Tibial nerve (tissue), 4 donors: ENCODE measurements around the gene COL6A5. TPM values are rescaled to one million over a fixed set of nuclear protein-coding genes. Genes with fewer than 3 reads are reported as not detected.

ENCODE experiments used
- DNase-seq, 2 donors: peaks; one replicate each; pipeline ENCODE4 v3.0.0-alpha.2; 2019; ENCODE audit warnings: low spot score in 2 of 2
- H3K27ac ChIP-seq, 4 donors: fragments of 200-600 bp; sonication (generic) in 3 of 4; one replicate each; pipeline ENCODE4 v1.5.1; 2017 to 2019; ENCODE audit warnings: mild to moderate bottlenecking in 1 of 4
- H3K27me3 ChIP-seq, 2 donors: fragments of 200-600 bp; sonication (generic) in 1 of 2; one replicate each; pipeline versions ENCODE4 v1.5.1 to v1.6.0; 2017 to 2019
- H3K36me3 ChIP-seq, 3 donors: fragments of 200-600 bp; sonication (generic); one replicate each; pipeline ENCODE4 v1.5.1; 2018 to 2019
- H3K4me1 ChIP-seq, 4 donors: fragments of 200-600 bp; sonication (generic) in 3 of 4; one replicate each; pipeline ENCODE4 v1.5.1; 2017 to 2019
- H3K4me3 ChIP-seq, 4 donors: fragments of 200-600 bp; sonication (generic) in 3 of 4; one replicate each; pipeline ENCODE4 v1.5.1; 2017 to 2019; ENCODE audit warnings: mild to moderate bottlenecking in 1 of 4, moderate library complexity in 1 of 4
- H3K9me3 ChIP-seq, 4 donors: fragments of 200-600 bp; sonication (generic) in 3 of 4; one replicate each; pipeline ENCODE4 v1.5.1; 2017 to 2019
- EP300 ChIP-seq, 2 donors: sonication (generic); formaldehyde crosslinking; IDR thresholded peaks; one replicate each; pipeline ENCODE4 v1.6.1; 2017; ENCODE audit warnings: antibody characterized with exemption in 2 of 2, mild to moderate bottlenecking in 1 of 2
- POLR2A ChIP-seq, 2 donors: fragments of 450-650 bp; IDR thresholded peaks; one replicate each; pipeline ENCODE4 v1.6.1; 2017; ENCODE audit warnings: antibody characterized with exemption in 2 of 2, mild to moderate bottlenecking in 2 of 2, moderate library complexity in 2 of 2
- WGBS, 2 donors: methylation state at CpG; one replicate each; pipeline ENCODE4 v1.1.5; 2018; 5-methylcytosine and 5-hydroxymethylcytosine counted together
- total RNA-seq, 4 donors: library from RNA; depleted of rRNA; stranded (reverse); fragments of >200 nt; gene quantifications; one replicate each; pipeline ENCODE4 v1.1.0, GENCODE V29; 2016
- TF ChIP-seq, protein P1 (sequence below), 5 experiments: fragments of 200-600 bp in 3 of 5; fragments of 450-650 bp in 2 of 5; sonication (generic) in 3 of 5; IDR thresholded peaks; one replicate each; pipeline ENCODE4 v1.5.1; 2016 to 2019; ENCODE audit warnings: antibody characterized with exemption in 5 of 5, mild to moderate bottlenecking in 3 of 5, moderate library complexity in 2 of 5

Gene COL6A5
- total RNA-seq, 4 donors from 2014 or later, result not detected

DNA sequence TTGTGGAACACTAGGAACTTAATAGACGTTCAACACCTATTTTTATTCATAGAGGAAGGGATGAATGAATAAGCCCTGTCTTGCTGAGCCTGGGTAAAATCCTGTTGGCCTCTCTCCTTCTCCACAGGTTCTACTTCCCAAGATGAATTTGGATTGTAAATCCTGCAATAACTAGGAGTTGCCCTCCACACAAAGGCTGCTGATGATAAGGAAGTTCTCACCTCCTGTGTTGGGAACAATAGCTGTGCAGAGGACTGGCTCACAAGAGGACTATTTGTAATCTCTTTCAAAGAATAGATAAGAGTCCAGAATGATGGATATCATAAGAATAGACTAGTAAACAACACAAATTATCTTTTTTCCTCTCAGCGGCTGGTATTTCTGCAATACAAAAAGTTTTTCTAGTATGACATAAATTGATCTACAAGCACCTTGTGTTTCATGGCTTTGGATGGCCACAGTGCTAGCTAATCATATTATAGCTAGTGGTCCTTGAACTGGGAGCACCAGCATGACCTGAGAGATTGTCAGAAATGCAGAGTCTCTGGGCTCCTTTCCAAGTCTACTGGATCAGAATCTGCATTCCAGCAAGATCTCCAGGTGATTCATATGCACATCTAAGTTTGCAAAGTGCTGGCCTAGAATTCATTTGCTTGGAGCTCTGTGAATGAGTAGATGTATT lies 143.4 kb downstream of the COL6A5 start:
- TF ChIP-seq, protein P1, sequence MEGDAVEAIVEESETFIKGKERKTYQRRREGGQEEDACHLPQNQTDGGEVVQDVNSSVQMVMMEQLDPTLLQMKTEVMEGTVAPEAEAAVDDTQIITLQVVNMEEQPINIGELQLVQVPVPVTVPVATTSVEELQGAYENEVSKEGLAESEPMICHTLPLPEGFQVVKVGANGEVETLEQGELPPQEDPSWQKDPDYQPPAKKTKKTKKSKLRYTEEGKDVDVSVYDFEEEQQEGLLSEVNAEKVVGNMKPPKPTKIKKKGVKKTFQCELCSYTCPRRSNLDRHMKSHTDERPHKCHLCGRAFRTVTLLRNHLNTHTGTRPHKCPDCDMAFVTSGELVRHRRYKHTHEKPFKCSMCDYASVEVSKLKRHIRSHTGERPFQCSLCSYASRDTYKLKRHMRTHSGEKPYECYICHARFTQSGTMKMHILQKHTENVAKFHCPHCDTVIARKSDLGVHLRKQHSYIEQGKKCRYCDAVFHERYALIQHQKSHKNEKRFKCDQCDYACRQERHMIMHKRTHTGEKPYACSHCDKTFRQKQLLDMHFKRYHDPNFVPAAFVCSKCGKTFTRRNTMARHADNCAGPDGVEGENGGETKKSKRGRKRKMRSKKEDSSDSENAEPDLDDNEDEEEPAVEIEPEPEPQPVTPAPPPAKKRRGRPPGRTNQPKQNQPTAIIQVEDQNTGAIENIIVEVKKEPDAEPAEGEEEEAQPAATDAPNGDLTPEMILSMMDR (IDR thresholded peaks at IDR 0.05), result no peak
- TF ChIP-seq POLR2A (IDR thresholded peaks at IDR 0.05) (no peak), EP300 (IDR thresholded peaks at IDR 0.05) (no peak)
- no peak overlapping the region for H3K27ac ChIP-seq
- no peaks in the 10 kb centered on the region for H3K9me3 ChIP-seq
- H3K4me1 ChIP-seq, result no peaks in the 10 kb centered on the region
- 73 to 84% methylated on average over 2 of the region's 2 CpGs for WGBS, 2 donors
- H3K27me3 ChIP-seq, result no peaks in the 10 kb centered on the region
- H3K4me3 ChIP-seq, result no peak overlapping the region
- no peak for DNase-seq
- no peaks in the 10 kb centered on the region for H3K36me3 ChIP-seq

DNA sequence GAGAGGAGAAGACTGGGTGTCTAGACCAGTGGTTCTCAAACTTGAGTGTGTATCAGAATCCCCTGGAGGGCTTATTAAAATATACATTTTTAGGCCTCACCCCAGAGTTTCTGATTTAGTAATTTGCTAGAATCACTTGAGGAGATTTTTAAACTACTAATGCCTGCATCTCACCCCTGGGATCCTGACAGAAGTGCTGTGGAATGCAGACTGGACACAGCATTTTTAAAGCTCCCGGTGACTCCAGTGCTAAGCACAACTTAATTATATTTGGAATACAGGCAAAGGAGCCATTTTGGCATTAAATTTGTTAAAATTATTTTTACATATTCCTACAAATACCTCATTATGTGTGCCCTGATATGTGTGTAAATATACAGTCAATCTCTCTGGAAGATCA lies 144.8 kb downstream of the COL6A5 start:
- no peaks in the 10 kb centered on the region for H3K27me3 ChIP-seq
- no peaks in the 10 kb centered on the region for H3K36me3 ChIP-seq
- H3K27ac ChIP-seq, result no peak overlapping the region
- no peaks in the 10 kb centered on the region for H3K4me1 ChIP-seq
- WGBS, 2 donors, result 34 to 44% methylated on average over 1 of the region's 1 CpG
- TF ChIP-seq POLR2A (IDR thresholded peaks at IDR 0.05), result no peak
- TF ChIP-seq, protein P1 (IDR thresholded peaks at IDR 0.05), result no peak
- TF ChIP-seq EP300 (IDR thresholded peaks at IDR 0.05), result no peak
- DNase-seq, result no peak
- H3K4me3 ChIP-seq, result no peak overlapping the region
- no peaks in the 10 kb centered on the region for H3K9me3 ChIP-seq

GRCh38 chr3:130491431-130491830 lies 146.0 kb downstream of the COL6A5 start:
- no peaks in the 10 kb centered on the region for H3K36me3 ChIP-seq
- H3K4me3 ChIP-seq, result no peak overlapping the region
- no peaks in the 10 kb centered on the region for H3K9me3 ChIP-seq
- H3K4me1 ChIP-seq, result no peaks in the 10 kb centered on the region
- WGBS, 2 donors, result 72 to 79% methylated on average over 6 of the region's 6 CpGs
- no peak for TF ChIP-seq EP300 (IDR thresholded peaks at IDR 0.05)
- TF ChIP-seq POLR2A (IDR thresholded peaks at IDR 0.05), result no peak
- TF ChIP-seq, protein P1 (IDR thresholded peaks at IDR 0.05), result no peak
- no peak for DNase-seq
- no peak overlapping the region for H3K27ac ChIP-seq
- H3K27me3 ChIP-seq, result no peaks in the 10 kb centered on the region

DNA sequence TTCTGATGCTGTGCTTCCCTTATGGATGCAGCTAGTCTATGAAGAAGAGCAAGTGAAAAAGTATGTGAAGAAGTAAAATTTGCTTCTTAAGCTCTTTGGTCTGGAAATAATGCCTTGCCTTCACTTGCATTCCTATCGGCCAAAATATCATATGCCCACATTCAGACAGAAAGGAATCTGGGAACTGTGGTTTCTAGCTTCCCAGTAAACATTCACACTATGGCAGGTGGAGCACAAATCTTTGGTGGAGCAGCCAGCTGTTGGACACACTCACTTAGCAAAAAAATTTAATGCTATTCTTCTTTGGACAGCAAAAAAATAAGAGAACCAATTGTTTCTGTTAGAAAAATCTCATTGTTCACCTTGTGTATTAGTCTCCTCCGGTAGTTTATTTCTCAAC lies 159.2 kb downstream of the COL6A5 start:
- Histone ChIP-seq H3K36me3 (no peaks in the 10 kb centered on the region), H3K4me1 (peaks cover 0 to 5% (median 0%) of the 10 kb centered on the region in 4 donors), H3K9me3 (no peaks in the 10 kb centered on the region), H3K27ac (no peak overlapping the region), H3K27me3 (no peaks in the 10 kb centered on the region), H3K4me3 (no peak overlapping the region)
- TF ChIP-seq, protein P1 (IDR thresholded peaks at IDR 0.05), result no peak
- no peak for TF ChIP-seq EP300 (IDR thresholded peaks at IDR 0.05)
- no peak for TF ChIP-seq POLR2A (IDR thresholded peaks at IDR 0.05)
- no peak for DNase-seq
- WGBS, 2 donors, result 81 to 86% methylated on average over 2 of the region's 2 CpGs

- DNase-seq, result no peak
- no peaks in the 10 kb centered on the region for H3K9me3 ChIP-seq
- 71 to 85% methylated on average over 3 of the region's 3 CpGs for WGBS, 2 donors
- no peaks in the 10 kb centered on the region for H3K27me3 ChIP-seq
- TF ChIP-seq, protein P1 (IDR thresholded peaks at IDR 0.05), result no peak
- TF ChIP-seq EP300 (IDR thresholded peaks at IDR 0.05) (no peak), POLR2A (IDR thresholded peaks at IDR 0.05) (no peak)
- H3K36me3 ChIP-seq, result no peaks in the 10 kb centered on the region
- peaks cover 0 to 5% (median 0%) of the 10 kb centered on the region in 4 donors for H3K4me1 ChIP-seq
- no peak overlapping the region for H3K4me3 ChIP-seq
- no peak overlapping the region for H3K27ac ChIP-seq
These were observed 160.6 kb downstream of the COL6A5 start for GRCh38 chr3:130506031-130506430.
